ENCODE measurements around the gene MAGEB4.

The MAGEB4 gene

GRCh38 chrX:30283456-30284200 is 41.8 kb downstream of the MAGEB4 start:
- no peak for DNase-seq (ENCODE audit: low read depth in 2 of 3, low spot score in 1 of 3)

All from stimulated activated CD4-positive, alpha-beta T cell treated with anti-CD3 and anti-CD28 coated beads, Interleukin-12 subunit alpha, Interleukin-12 subunit beta, amount 100 ng/mL, for 48 hours (primary cell).